GM12873 (cell line): ENCODE measurements around the gene TM2D3.

Experiments used
- CTCF ChIP-seq: IDR thresholded peaks from 2 replicates; pipeline ENCODE4 v1.5.1; 2012; ENCODE audit warnings: low read depth, mild to moderate bottlenecking, moderate library complexity, low read length, control low read depth; ENCODE audit not compliant: insufficient read depth; ENCODE audit errors: missing control alignments

TM2D3 gene

DNA sequence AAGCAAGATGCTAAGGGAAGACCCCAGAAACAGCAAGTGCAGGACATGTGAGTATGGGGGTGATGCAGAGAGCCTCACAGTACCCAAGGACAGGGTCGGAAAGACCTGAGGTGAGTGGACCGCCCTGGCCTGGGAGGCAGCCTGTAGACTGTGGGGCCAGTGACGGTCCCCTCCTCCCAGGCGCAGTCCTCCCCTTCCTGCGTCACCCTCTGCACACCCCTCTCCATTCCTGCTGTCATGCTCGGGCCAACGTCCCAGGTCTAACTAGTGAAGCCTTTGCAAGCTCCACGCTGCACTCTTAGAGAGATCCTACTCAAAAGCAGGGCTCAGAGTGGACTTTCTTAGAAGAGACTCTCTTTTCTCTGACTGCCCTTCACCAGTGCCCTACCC, 41.6 kb downstream of the TM2D3 start:
- no peak for TF ChIP-seq CTCF

DNA sequence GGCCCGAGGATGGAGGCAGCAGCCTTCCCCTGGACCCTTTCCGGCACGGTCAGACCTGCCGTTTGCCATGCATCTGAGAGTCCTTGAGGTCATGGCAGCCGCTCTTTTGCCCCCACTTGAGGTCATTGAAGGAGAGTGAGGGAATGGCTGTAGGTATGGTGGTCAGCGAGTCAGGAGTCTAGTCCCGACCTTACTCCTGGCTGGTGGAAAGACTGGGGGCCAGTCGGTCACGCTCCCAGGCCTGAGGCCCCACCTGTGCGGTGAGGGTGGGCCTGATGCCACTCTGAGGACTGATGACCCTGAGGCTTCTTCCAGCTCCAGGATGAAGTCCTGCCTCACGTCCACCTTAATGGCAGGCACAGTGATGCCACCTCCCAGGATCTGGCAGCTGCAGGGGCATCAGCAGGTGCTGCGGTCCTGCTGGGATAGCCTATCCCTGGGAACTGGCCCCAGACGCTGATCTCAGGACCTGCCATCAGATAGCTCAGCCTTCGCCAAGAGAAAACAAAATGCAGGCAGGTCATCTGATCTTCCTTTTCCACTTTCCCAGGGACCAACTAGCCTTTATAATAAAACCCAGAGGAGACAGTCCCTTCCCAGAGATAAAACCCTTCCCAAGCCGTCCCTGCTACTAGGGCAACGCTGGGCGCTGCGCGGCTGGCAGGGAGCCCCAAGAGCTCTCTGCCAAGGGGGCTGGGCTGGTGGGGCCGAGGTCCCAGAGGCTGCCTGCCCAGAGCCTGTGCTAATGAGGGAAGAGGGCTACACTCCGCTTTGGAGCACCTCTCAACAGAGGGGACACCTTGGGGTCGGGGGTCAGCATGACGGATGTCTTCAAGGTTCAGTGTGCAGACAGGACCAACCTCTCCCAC, 42.2 kb downstream of the TM2D3 start:
- TF ChIP-seq CTCF: no peak

GRCh38 chr15:101608201-101608600, 44.0 kb downstream of the TM2D3 start:
- TF ChIP-seq CTCF: no peak

DNA sequence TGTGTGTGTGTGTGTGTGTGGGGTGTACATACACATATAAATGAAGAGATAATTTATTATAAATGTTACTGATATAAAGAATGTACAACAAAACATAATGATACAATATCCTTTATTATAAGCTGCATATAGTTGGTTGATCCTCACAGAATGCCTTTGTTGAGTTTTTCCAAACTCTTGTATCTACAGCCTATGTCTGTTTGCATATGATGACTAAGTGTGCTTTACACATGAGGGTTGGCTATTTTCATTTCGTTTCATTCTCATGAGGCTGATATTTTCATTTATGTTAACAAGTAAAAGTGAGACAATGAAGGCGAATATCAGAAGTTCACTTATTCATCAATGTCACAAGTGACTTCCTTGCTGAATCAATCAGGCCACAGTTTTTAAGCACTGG, 45.1 kb downstream of the TM2D3 start:
- TF ChIP-seq CTCF: no peak

DNA sequence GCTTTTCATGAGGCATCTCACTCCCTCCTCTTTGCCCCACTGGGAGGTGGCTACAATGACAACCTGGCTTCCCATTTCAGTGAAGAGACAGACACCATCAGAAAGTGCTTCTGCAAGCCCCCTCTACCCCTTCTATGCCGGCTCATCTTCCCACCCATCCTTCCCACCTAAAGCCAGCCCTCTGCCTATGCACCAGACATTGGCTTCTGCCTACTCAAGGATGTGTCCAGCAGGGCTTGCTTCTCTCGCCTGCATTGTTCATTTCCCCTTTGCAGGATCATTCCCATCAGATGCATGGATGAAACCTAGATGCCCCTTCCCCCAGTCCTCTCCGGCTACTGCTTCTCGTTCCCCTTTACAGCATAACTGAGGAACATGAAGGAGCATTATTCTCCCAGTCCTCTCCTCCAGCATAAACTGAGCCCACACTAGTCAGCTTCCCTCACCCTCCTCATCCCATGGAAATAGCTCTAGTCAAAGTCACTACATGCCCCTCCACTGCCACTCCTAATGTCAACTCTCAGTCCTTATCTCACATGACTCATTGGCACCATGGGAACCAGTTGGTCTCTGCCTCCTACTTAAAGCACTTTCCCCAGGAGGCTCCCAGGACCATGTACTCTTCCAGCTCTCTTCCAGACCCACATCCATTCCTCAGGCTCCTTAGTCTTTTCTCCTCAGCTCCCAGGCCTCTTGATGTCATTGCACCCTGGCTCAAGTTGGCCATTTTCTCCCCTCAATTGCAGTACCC, 47.9 kb downstream of the TM2D3 start:
- no peak for TF ChIP-seq CTCF

DNA sequence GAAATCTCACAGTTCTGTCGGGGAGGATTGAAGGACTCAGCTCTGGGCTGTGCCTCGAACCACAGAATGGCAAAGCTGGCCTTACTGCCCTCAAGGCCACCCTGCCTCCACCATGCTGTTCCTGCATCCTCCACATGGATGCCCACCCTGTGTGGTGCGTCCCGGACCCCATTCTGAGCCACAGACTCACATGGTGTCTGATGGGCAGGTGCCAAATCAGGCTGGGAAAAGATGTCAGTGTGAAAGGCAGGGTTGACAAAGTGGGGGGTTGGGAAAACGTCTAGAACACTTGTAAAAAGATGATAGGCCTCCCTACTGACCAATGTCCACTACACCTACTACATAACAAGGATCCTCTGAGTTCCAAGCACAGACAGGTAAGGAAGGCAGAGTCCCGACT, 49.4 kb downstream of the TM2D3 start:
- TF ChIP-seq CTCF: no peak

GRCh38 chr15:101600035-101600434, 52.1 kb downstream of the TM2D3 start:
- TF ChIP-seq CTCF: no peak
